ENCODE data around the gene ODAD3.

DNA sequence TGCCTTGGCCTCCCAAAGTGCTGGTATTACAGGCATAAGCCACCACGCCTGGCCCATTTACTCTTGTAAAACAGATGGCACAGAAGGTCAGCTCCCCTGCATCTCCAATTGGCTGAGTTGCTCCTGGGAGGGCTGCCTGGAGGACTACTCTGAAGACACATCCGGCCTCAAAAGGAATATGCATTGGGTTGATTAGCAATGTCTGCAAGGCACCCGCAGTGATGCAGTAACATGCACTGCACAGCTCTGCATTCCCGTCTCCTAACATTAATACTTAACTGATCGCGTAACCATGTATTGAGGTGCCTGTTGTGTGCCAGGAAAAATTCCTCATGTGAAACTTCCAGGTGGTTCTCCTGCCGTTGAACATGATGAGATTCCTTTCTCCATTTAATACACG is 40.9 kb upstream of the ODAD3 start:
- TF ChIP-seq CTCF (IDR thresholded peaks at IDR 0.05) = no peak
- no peak for TF ChIP-seq POLR2A (IDR thresholded peaks at IDR 0.05; ENCODE audit: low read depth)

All from esophagus muscularis mucosa (tissue), 3 donors.